BE2C (cell line): ENCODE measurements around the gene RHBDL1.

ENCODE experiments used
- DNase-seq: peaks from one replicate; pipeline ENCODE4 v3.0.0-alpha.2; 2020
- H3K27me3 ChIP-seq: fragments of 250-450 bp; sonication (Bioruptor Pico); 2 replicates; pipeline ENCODE4 v1.5.1; 2020; ENCODE audit warnings: mild to moderate bottlenecking
- H3K36me3 ChIP-seq: fragments of 250-450 bp; sonication (Bioruptor Pico); 2 replicates; pipeline ENCODE4 v1.5.1; 2020; ENCODE audit warnings: mild to moderate bottlenecking
- H3K4me1 ChIP-seq: fragments of 250-450 bp; sonication (Bioruptor Pico); 2 replicates; pipeline ENCODE4 v1.5.1; 2020
- H3K4me3 ChIP-seq: 2 replicates; pipeline ENCODE4 v1.5.1; 2011; ENCODE audit warnings: low read depth, low read length
- H3K9me3 ChIP-seq: fragments of 250-450 bp; sonication (Bioruptor Pico); 2 replicates; pipeline ENCODE4 v1.5.1; 2020
- CTCF ChIP-seq: IDR thresholded peaks from 2 replicates; pipeline ENCODE4 v1.5.1; 2012; ENCODE audit warnings: mild to moderate bottlenecking, low read depth, low read length

Gene RHBDL1

GRCh38 chr16:704552-705380 is 29.3 kb downstream of the RHBDL1 start:
- Histone ChIP-seq H3K9me3 (no peaks in the 10 kb centered on the region), H3K27me3 (no peaks in the 10 kb centered on the region), H3K36me3 (peaks cover 9% of the 10 kb centered on the region), H3K4me1 (peaks cover 9% of the 10 kb centered on the region), H3K4me3 (peak overlapping the region; percentile 72)
- no peak for TF ChIP-seq CTCF
- DNase-seq, result no peak

GRCh38 chr16:705431-706188 is 30.1 kb downstream of the RHBDL1 start, which contains the start of gene FBXL16:
Gene FBXL16 (minus strand): TSS chr16:705801. CDS start chr16:697405, 8,396 bp downstream.
- DNase-seq, result peak; percentile 83
- Histone ChIP-seq H3K36me3 (peaks cover 9% of the 10 kb centered on the region), H3K9me3 (no peaks in the 10 kb centered on the region), H3K27me3 (no peaks in the 10 kb centered on the region), H3K4me1 (peaks cover 18% of the 10 kb centered on the region), H3K4me3 (peak within 1 kb of the TSS; percentile 72)
- no peak for TF ChIP-seq CTCF

- Histone ChIP-seq H3K4me1 (peaks cover 26% of the 10 kb centered on the region), H3K27me3 (no peaks in the 10 kb centered on the region), H3K4me3 (peak overlapping the region; percentile 51), H3K36me3 (peaks cover 9% of the 10 kb centered on the region), H3K9me3 (no peaks in the 10 kb centered on the region)
- DNase-seq, result no peak
- TF ChIP-seq CTCF, result no peak
Measured at GRCh38 chr16:706189-707061, 31.0 kb downstream of the RHBDL1 start.

GRCh38 chr16:707062-707538 is 31.6 kb downstream of the RHBDL1 start:
- Histone ChIP-seq H3K27me3 (no peaks in the 10 kb centered on the region), H3K36me3 (peaks cover 9% of the 10 kb centered on the region), H3K9me3 (no peaks in the 10 kb centered on the region), H3K4me3 (no peak overlapping the region), H3K4me1 (peaks cover 28% of the 10 kb centered on the region)
- TF ChIP-seq CTCF, result no peak
- no peak for DNase-seq

GRCh38 chr16:708019-708418 is 32.5 kb downstream of the RHBDL1 start:
- H3K4me3 ChIP-seq, result no peak overlapping the region
- no peak for TF ChIP-seq CTCF
- peaks cover 28% of the 10 kb centered on the region for H3K4me1 ChIP-seq
- H3K36me3 ChIP-seq, result 0 out of 2 replicates have a peak, but pooled peaks cover 3% of the 10 kb centered on the region
- no peak for DNase-seq
- no peaks in the 10 kb centered on the region for H3K9me3 ChIP-seq
- H3K27me3 ChIP-seq, result no peaks in the 10 kb centered on the region
